ENCODE data around the gene TMED3. TPM values are rescaled to one million over a fixed set of nuclear protein-coding genes. Genes with fewer than 3 reads are reported as not detected.

The TMED3 gene
- total RNA-seq, 1 experiment from 2014 or later: 53.6 TPM

DNA sequence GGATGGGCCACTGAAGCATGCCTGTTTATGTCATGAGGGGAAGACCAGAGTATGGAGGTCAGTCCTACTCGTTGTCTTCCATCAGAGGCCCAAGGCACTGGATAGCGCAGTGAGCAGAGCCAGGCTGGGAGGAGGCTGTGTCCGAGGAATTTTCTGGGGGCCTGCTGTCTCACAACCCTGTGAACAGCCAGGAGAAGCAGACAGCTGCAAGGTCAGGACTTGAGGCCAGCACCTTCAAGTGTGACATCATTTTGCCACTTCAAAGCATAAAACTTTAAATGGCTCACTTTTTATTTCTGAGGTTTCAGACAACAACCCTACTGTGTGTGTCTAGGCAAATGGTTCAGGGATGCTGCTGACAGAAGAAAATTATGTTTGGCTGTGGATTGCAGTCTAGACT lies 47.2 kb downstream of the TMED3 start:
- Histone ChIP-seq H3K9me2 (ENCODE audit: insufficient read depth) (no peaks in the 10 kb centered on the region), H3K36me3 (ENCODE audit: control insufficient read depth in 1 of 2, insufficient read depth in 2 of 2, low read length in 2 of 2) (no peaks in the 10 kb centered on the region), H3K4me3 (replicated peaks in 1 of 2; ENCODE audit: low read depth in 1 of 2, low read length in 2 of 2) (no peak overlapping the region), H2AFZ (ENCODE audit: low read depth, low read length, poor library complexity, severe bottlenecking) (no peak overlapping the region), H3K27ac (ENCODE audit: low read depth, low read length) (no peak overlapping the region), H3K4me2 (ENCODE audit: low read length) (no peak overlapping the region), H3K79me2 (ENCODE audit: insufficient read depth, low read length) (no peaks in the 10 kb centered on the region), H4K20me1 (ENCODE audit: insufficient read depth) (no peaks in the 10 kb centered on the region), H3K27me3 (ENCODE audit: insufficient read depth, low read length) (no peaks in the 10 kb centered on the region), H3K4me1 (ENCODE audit: control insufficient read depth in 1 of 2, insufficient read depth in 2 of 2, low read length in 2 of 2) (no peaks in the 10 kb centered on the region), H3K9ac (ENCODE audit: low read length) (no peak overlapping the region), H3K9me3 (ENCODE audit: control insufficient read depth in 1 of 2, insufficient read depth in 1 of 2, low read depth in 1 of 2, low read length in 2 of 2) (no peaks in the 10 kb centered on the region)
- RAD21 ChIA-PET (ENCODE audit: low non-redundant PET in 1 of 2, low total read pairs in 2 of 2, uncharacterized antibody in 2 of 2, unreplicated experiment in 2 of 2): no interaction called here
- DNase-seq (ENCODE audit: low read depth, low spot score) (no peak), ATAC-seq (no peak)
- TF ChIP-seq, protein P1, sequence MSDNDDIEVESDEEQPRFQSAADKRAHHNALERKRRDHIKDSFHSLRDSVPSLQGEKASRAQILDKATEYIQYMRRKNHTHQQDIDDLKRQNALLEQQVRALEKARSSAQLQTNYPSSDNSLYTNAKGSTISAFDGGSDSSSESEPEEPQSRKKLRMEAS (IDR thresholded peaks at IDR 0.05): no peak
- TF ChIP-seq POLR2AphosphoS5 (IDR thresholded peaks at IDR 0.05; ENCODE audit: low read depth, low read length): no peak
- POLR2A ChIA-PET: no interaction called here
- intact Hi-C loops (cut with micrococcal nuclease): no loop called here
- CTCF ChIA-PET: no interaction called here
- BruUV-seq (replicated peaks): no TSS peak

DNA sequence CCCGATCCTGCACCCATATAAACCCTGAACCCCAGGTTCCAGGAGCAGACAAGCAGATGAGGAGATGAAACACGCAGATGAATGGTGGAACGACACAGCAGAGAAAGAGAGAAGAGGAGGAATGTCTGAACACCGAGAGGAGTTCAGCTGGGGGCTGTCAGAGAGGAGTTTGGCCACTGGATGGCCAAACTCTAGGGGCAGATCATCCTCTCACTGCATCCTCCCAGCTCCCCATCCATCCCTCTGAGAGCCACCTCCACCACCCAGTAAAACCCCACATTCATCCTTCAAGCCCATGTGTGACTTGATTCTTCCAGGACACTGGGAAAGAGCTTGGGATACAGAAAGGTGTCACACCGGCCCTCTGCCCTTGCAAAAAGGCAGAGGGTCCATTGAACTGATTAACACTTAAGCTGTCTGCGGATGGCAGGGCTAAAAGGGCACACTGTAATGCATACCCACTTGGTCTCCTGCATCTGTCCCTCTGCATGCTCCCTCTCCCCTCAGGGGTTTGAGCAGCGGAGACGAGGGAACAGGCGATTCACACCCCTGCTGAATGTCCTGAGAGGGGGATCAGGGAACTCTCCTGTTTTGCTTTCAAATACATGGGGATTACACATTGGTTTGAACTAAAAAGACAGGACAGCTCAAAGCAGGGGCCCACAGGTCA lies 53.8 kb downstream of the TMED3 start:
- H3K4me3 ChIP-seq (replicated peaks in 1 of 2; ENCODE audit: low read depth in 1 of 2, low read length in 2 of 2): no peak overlapping the region
- no peak overlapping the region for H3K27ac ChIP-seq (ENCODE audit: low read depth, low read length)
- no peaks in the 10 kb centered on the region for H4K20me1 ChIP-seq (ENCODE audit: insufficient read depth)
- ChIA-PET CTCF (interaction anchor here (1.1 kb wide), 1 partner anchor 25 kb away, joined by 3 read pairs; no protein-coding TSS in a partner anchor), RAD21 (ENCODE audit: low non-redundant PET in 1 of 2, low total read pairs in 2 of 2, uncharacterized antibody in 2 of 2, unreplicated experiment in 2 of 2) (no interaction called here), POLR2A (no interaction called here)
- no peaks in the 10 kb centered on the region for H3K9me2 ChIP-seq (ENCODE audit: insufficient read depth)
- no peak for DNase-seq (ENCODE audit: low read depth, low spot score)
- H3K4me1 ChIP-seq (ENCODE audit: control insufficient read depth in 1 of 2, insufficient read depth in 2 of 2, low read length in 2 of 2): no peaks in the 10 kb centered on the region
- TF ChIP-seq POLR2AphosphoS5 (IDR thresholded peaks at IDR 0.05; ENCODE audit: low read depth, low read length) (no peak), EGR1 (IDR thresholded peaks at IDR 0.05; ENCODE audit: low read depth) (no peak), POLR2A (IDR thresholded peaks at IDR 0.05; ENCODE audit: borderline replicate concordance, extremely low read depth, insufficient read depth, insufficient read length) (no peak)
- H3K36me3 ChIP-seq (ENCODE audit: control insufficient read depth in 1 of 2, insufficient read depth in 2 of 2, low read length in 2 of 2): no peaks in the 10 kb centered on the region
- no peaks in the 10 kb centered on the region for H3K9me3 ChIP-seq (ENCODE audit: control insufficient read depth in 1 of 2, insufficient read depth in 1 of 2, low read depth in 1 of 2, low read length in 2 of 2)
- H3K9ac ChIP-seq (ENCODE audit: low read length): no peak overlapping the region
- no peaks in the 10 kb centered on the region for H3K79me2 ChIP-seq (ENCODE audit: insufficient read depth, low read length)
- no peak overlapping the region for H3K4me2 ChIP-seq (ENCODE audit: low read length)
- intact Hi-C loops (cut with micrococcal nuclease): no loop called here
- BruUV-seq (replicated peaks): no TSS peak
- no peaks in the 10 kb centered on the region for H3K27me3 ChIP-seq (ENCODE audit: insufficient read depth, low read length)
- no peak overlapping the region for H2AFZ ChIP-seq (ENCODE audit: low read depth, low read length, poor library complexity, severe bottlenecking)
- ATAC-seq: no peak
